Lower leg skin (tissue), 3 donors: ENCODE data around the gene POU6F1.

ENCODE experiments used
- CTCF ChIP-seq, 3 donors: fragments of 450-650 bp; IDR thresholded peaks; one replicate each; pipeline ENCODE4 v1.5.1; 2016; ENCODE audit warnings: antibody characterized with exemption in 3 of 3, mild to moderate bottlenecking in 3 of 3, moderate library complexity in 2 of 3
- POLR2A ChIP-seq, 2 donors: fragments of 450-650 bp; IDR thresholded peaks; one replicate each; pipeline ENCODE4 v1.6.1; 2016 to 2017; ENCODE audit warnings: antibody characterized with exemption in 2 of 2, mild to moderate bottlenecking in 1 of 2, moderate library complexity in 1 of 2

- TF ChIP-seq CTCF (IDR thresholded peaks at IDR 0.05) (no peak), POLR2A (IDR thresholded peaks at IDR 0.05) (no peak)
Measured at GRCh38 chr12:51199366-51199945, 18.4 kb downstream of the POU6F1 start.
